GM08714 (cell line): ENCODE measurements around the gene LEUTX.
"Not testable (repeated sequence)": the region's sequence is repeated elsewhere in the genome, so short reads cannot be mapped to it uniquely, and the experiment has no call there.

ENCODE experiments used
- H3K4me3 ChIP-seq: fragments of 200-500 bp; sonication (Bioruptor generic); 2 replicates; pipeline ENCODE4 v1.5.1; 2014; ENCODE audit warnings: mild to moderate bottlenecking, low read length, inconsistent platforms
- ZNF274 ChIP-seq: IDR thresholded peaks from 2 replicates; pipeline ENCODE4 v1.6.1; 2012; ENCODE audit warnings: mild to moderate bottlenecking, low read depth, low read length

Gene LEUTX

GRCh38 chr19:39759457-39760184, 19.0 kb upstream of the LEUTX start:
- TF ChIP-seq ZNF274: no peak
- no peak overlapping the region for H3K4me3 ChIP-seq

- not testable (repeated sequence) for H3K4me3 ChIP-seq
These were observed 16.8 kb upstream of the LEUTX start for GRCh38 chr19:39761851-39762250.

GRCh38 chr19:39765091-39766076, 13.3 kb upstream of the LEUTX start:
- no peak overlapping the region for H3K4me3 ChIP-seq

GRCh38 chr19:39768334-39768733, 10.3 kb upstream of the LEUTX start:
- H3K4me3 ChIP-seq: no peak overlapping the region
- no peak for TF ChIP-seq ZNF274

More at GRCh38 chr19:39765091-39766076, 13.3 kb upstream of the LEUTX start:
- no peak for TF ChIP-seq ZNF274

GRCh38 chr19:39768786-39769185, 9.9 kb upstream of the LEUTX start:
- no peak overlapping the region for H3K4me3 ChIP-seq
- TF ChIP-seq ZNF274: no peak

GRCh38 chr19:39780894-39781293, 2.2 kb downstream of the LEUTX start:
- TF ChIP-seq ZNF274: no peak
- no peak overlapping the region for H3K4me3 ChIP-seq

GRCh38 chr19:39788244-39788643, 9.6 kb downstream of the LEUTX start:
- TF ChIP-seq ZNF274: no peak
- H3K4me3 ChIP-seq: no peak overlapping the region

- TF ChIP-seq ZNF274: no peak
- peak overlapping the region; percentile 45; the same call in 1 of the 2 replicates for H3K4me3 ChIP-seq
These were observed 14.4 kb downstream of the LEUTX start for GRCh38 chr19:39792999-39793546.

GRCh38 chr19:39795001-39795400, 16.3 kb downstream of the LEUTX start:
- TF ChIP-seq ZNF274: no peak
- no peak overlapping the region for H3K4me3 ChIP-seq

GRCh38 chr19:39796000-39796498, 17.4 kb downstream of the LEUTX start:
- H3K4me3 ChIP-seq: no peak overlapping the region

GRCh38 chr19:39797083-39797482, 18.4 kb downstream of the LEUTX start:
- no peak overlapping the region for H3K4me3 ChIP-seq
- TF ChIP-seq ZNF274: no peak

More at GRCh38 chr19:39796000-39796498, 17.4 kb downstream of the LEUTX start:
- no peak for TF ChIP-seq ZNF274

- H3K4me3 ChIP-seq: no peak overlapping the region
- no peak for TF ChIP-seq ZNF274
These were observed 24.3 kb downstream of the LEUTX start for GRCh38 chr19:39802958-39803357.

- H3K4me3 ChIP-seq: no peak overlapping the region
- TF ChIP-seq ZNF274: no peak
These were observed 26.4 kb downstream of the LEUTX start for GRCh38 chr19:39805104-39805503.

- TF ChIP-seq ZNF274: no peak
These were observed 29.3 kb downstream of the LEUTX start for GRCh38 chr19:39807846-39808364.

GRCh38 chr19:39808688-39809087, 30.0 kb downstream of the LEUTX start:
- H3K4me3 ChIP-seq: not testable (repeated sequence)

More at GRCh38 chr19:39807846-39808364, 29.3 kb downstream of the LEUTX start:
- no peak overlapping the region for H3K4me3 ChIP-seq
